Endothelial cell of umbilical vein (primary cell): Measurements from ENCODE around the gene PRM1. TPM values are rescaled to one million over a fixed set of nuclear protein-coding genes. Genes with fewer than 3 reads are reported as not detected.

ENCODE experiments used
- BruUV-seq: library from RNA; stranded (reverse); fragments of 400-500 nt; replicated peaks from 2 replicates; lab custom pipeline; 2021; lab: Mats Ljungman, UMichigan
- CTCF ChIA-PET: fragments of 300-600, 350-600 bp; sonication (Branson Sonifier 250); formaldehyde crosslinking; loops from one replicate; lab custom pipeline; 2021; ENCODE audit warnings: antibody characterized with exemption, inconsistent platforms; lab: Charles Lee
- POLR2A ChIA-PET: fragments of 300-600, 350-600 bp; sonication (Branson Sonifier 250); formaldehyde crosslinking; loops from one replicate; lab custom pipeline; 2021; ENCODE audit warnings: antibody characterized with exemption, inconsistent platforms; lab: Charles Lee
- DNase-seq: peaks from one replicate; pipeline ENCODE4 v3.0.0-alpha.2; 2011; ENCODE audit warnings: low read depth, low spot score
- FAIRE-seq: peaks from 2 replicates; lab custom pipeline; 2011; peaks lifted over from hg19 to GRCh38; lab: Jason Lieb, UNC
- H2AFZ ChIP-seq: 2 replicates; pipeline ENCODE4 v1.6.0; 2012; ENCODE audit warnings: low read depth, low read length, control low read depth, inconsistent platforms
- H3K27ac ChIP-seq: 2 replicates; pipeline ENCODE4 v1.5.1; 2011; ENCODE audit warnings: low read depth, mild to moderate bottlenecking, control low read depth, low read length, moderate library complexity; ENCODE audit not compliant: insufficient read depth
- H3K27me3 ChIP-seq, 2 experiments: 2 replicates each; pipeline versions ENCODE4 v1.6.0 to v1.6.1; 2011; ENCODE audit warnings: low read length in 2 of 2, mixed read lengths in 1 of 2; ENCODE audit not compliant: control insufficient read depth in 2 of 2, insufficient read depth in 2 of 2
- H3K36me3 ChIP-seq, 2 experiments: 2 replicates in 1 of 2; 3 replicates in 1 of 2; pipeline ENCODE4 v1.5.1; 2011; ENCODE audit warnings: low read length in 2 of 2, mild to moderate bottlenecking in 1 of 2, moderate library complexity in 1 of 2; ENCODE audit not compliant: control insufficient read depth in 2 of 2, insufficient read depth in 2 of 2; ENCODE audit errors: extremely low read depth in 1 of 2
- H3K4me1 ChIP-seq: 3 replicates; pipeline ENCODE4 v1.5.1; 2011; ENCODE audit warnings: mild to moderate bottlenecking, low read length; ENCODE audit not compliant: control insufficient read depth, insufficient read depth; ENCODE audit errors: extremely low read depth
- H3K4me2 ChIP-seq: 2 replicates; pipeline ENCODE4 v1.6.1; 2011; ENCODE audit warnings: low read length, control low read depth, mixed read lengths; ENCODE audit not compliant: insufficient read depth
- H3K4me3 ChIP-seq, 3 experiments: fragments of 200-600 bp in 1 of 3; sonication (generic), shearing (Covaris generic) in 1 of 3; replicated peaks in 1 of 3; 2 replicates each; pipeline ENCODE4 v1.5.1; 2011 to 2016; ENCODE audit warnings: control low read depth in 3 of 3, low read length in 3 of 3, mild to moderate bottlenecking in 2 of 3, inconsistent platforms in 1 of 3, low read depth in 1 of 3, moderate library complexity in 1 of 3; ENCODE audit not compliant: insufficient read depth in 1 of 3
- H3K79me2 ChIP-seq: 2 replicates; pipeline ENCODE4 v1.6.0; 2012; ENCODE audit warnings: low read length, inconsistent platforms; ENCODE audit not compliant: control insufficient read depth, insufficient read depth
- H3K9ac ChIP-seq: replicated peaks from 2 replicates; pipeline ENCODE3; 2011; ENCODE audit warnings: low read length, control low read depth; ENCODE audit not compliant: insufficient read depth; ENCODE audit errors: extremely low read depth
- H3K9me1 ChIP-seq: replicated peaks from 3 replicates; pipeline ENCODE4 v1.6.0; 2011; ENCODE audit warnings: mild to moderate bottlenecking, low read length; ENCODE audit not compliant: control insufficient read depth, insufficient read depth; ENCODE audit errors: extremely low read depth
- H3K9me3 ChIP-seq: replicated peaks from 2 replicates; pipeline ENCODE4 v1.5.1; 2012; ENCODE audit warnings: low read length, inconsistent platforms; ENCODE audit not compliant: control insufficient read depth, insufficient read depth
- H4K20me1 ChIP-seq: replicated peaks from 2 replicates; pipeline ENCODE3; 2011; ENCODE audit warnings: mild to moderate bottlenecking, low read length; ENCODE audit not compliant: control insufficient read depth, insufficient read depth; ENCODE audit errors: extremely low read depth
- EZH2 ChIP-seq: IDR thresholded peaks from 2 replicates; pipeline ENCODE4 v1.6.1; 2012; ENCODE audit warnings: borderline replicate concordance, low read depth, mild to moderate bottlenecking, moderate library complexity, low read length, inconsistent platforms; ENCODE audit not compliant: severe bottlenecking
- FOS ChIP-seq: IDR thresholded peaks from 2 replicates; pipeline ENCODE4 v1.6.1; 2011; ENCODE audit warnings: mild to moderate bottlenecking, low read length, moderate library complexity, borderline replicate concordance; ENCODE audit not compliant: insufficient read depth
- MAX ChIP-seq: IDR thresholded peaks from 2 replicates; pipeline ENCODE4 v1.6.1; 2011; ENCODE audit not compliant: insufficient read depth, insufficient read length
- MYC ChIP-seq: IDR thresholded peaks from one replicate; pipeline ENCODE4 v1.6.1; 2011; ENCODE audit warnings: mild to moderate bottlenecking, low read depth, low read length
- POLR2AphosphoS5 ChIP-seq: IDR thresholded peaks from 2 replicates; pipeline ENCODE4 v1.6.1; 2012; ENCODE audit warnings: low read depth, mild to moderate bottlenecking, control low read depth, low read length, moderate library complexity; ENCODE audit not compliant: insufficient read depth
- dilution Hi-C: fragments of 300-500 bp; cut with MboI; formaldehyde crosslinking; loops from one replicate; pipeline ENCODE4 v1.15.0; 2019; ENCODE audit warnings: low sequenced_read_pairs; ENCODE audit not compliant: extremely low pct_ligation_motif_present
- intact Hi-C: fragments of 100-400 bp; cut with micrococcal nuclease; formaldehyde crosslinking; loops from one replicate; pipeline ENCODE4 v1.10.0; 2022
- polyA plus RNA-seq, 4 experiments: library from polyadenylated mRNA; depleted of rRNA in 3 of 4; stranded (reverse) in 3 of 4; unstranded in 1 of 4; fragments of >200 nt; gene quantifications; 2 replicates each; pipeline versions ENCODE4 v1.2.1 to v1.2.3, GENCODE V29; 2011 to 2012; ENCODE audit warnings: missing spikeins in 1 of 4
- total RNA-seq: library from RNA; stranded (reverse); gene quantifications from 2 replicates; pipeline ENCODE4 v1.2.3, GENCODE V29; 2021

PRM1 gene
- total and polyA plus RNA-seq, 2 donors (not counting 3 experiments of a cell fraction or from before 2014, with no cell fraction given) = not detected

GRCh38 chr16:11310997-11311561, 29.9 kb upstream of the PRM1 start:
- TF ChIP-seq MAX = no peak
- no peak for TF ChIP-seq POLR2AphosphoS5
- no peak for TF ChIP-seq MYC
- no peak for TF ChIP-seq FOS
- no peak for TF ChIP-seq EZH2
- H3K9me1 ChIP-seq = no peaks in the 10 kb centered on the region
- dilution Hi-C loops = no loop called here
- peak; percentile 82 for FAIRE-seq
- H3K9me3 ChIP-seq = no peaks in the 10 kb centered on the region
- no peaks in the 10 kb centered on the region for H3K4me1 ChIP-seq
- intact Hi-C loops = loop anchor here (10.0 kb wide), 1 partner anchor 56 kb away; the partner anchor contains the start of gene SOCS1
- peak; percentile 29 for DNase-seq
- no peaks in the 10 kb centered on the region for H4K20me1 ChIP-seq
- ChIA-PET CTCF (interaction anchor here (1.1 to 1.2 kb wide), 2 partner anchors 12 to 55 kb away, joined by 4 read pairs; partner anchors contain the start of gene SOCS1), POLR2A (no interaction called here)
- no peak overlapping the region for H3K4me2 ChIP-seq
- no peaks in the 10 kb centered on the region for H3K27me3 ChIP-seq
- no TSS peak for BruUV-seq
- H3K4me3 ChIP-seq = no peak overlapping the region
- H3K36me3 ChIP-seq = no peaks in the 10 kb centered on the region
- H3K79me2 ChIP-seq = no peaks in the 10 kb centered on the region
- peak overlapping the region; percentile 81 for H2AFZ ChIP-seq
- H3K9ac ChIP-seq = no peak overlapping the region
- H3K27ac ChIP-seq = no peak overlapping the region

GRCh38 chr16:11310634-11310977, 29.5 kb upstream of the PRM1 start:
- Histone ChIP-seq H2AFZ (no peak overlapping the region), H3K27ac (no peak overlapping the region), H3K4me2 (no peak overlapping the region), H3K9me3 (no peaks in the 10 kb centered on the region), H3K79me2 (no peaks in the 10 kb centered on the region), H3K4me3 (no peak overlapping the region), H3K9ac (no peak overlapping the region), H3K4me1 (no peaks in the 10 kb centered on the region), H3K27me3 (no peaks in the 10 kb centered on the region), H3K36me3 (no peaks in the 10 kb centered on the region), H4K20me1 (no peaks in the 10 kb centered on the region), H3K9me1 (no peaks in the 10 kb centered on the region)
- TF ChIP-seq POLR2AphosphoS5 (no peak), MYC (no peak), FOS (no peak), MAX (no peak)
- FAIRE-seq = no peak
- no TSS peak for BruUV-seq
- dilution Hi-C loops (no loop called here), intact Hi-C loops (loop anchor here (10.0 kb wide), 1 partner anchor 56 kb away; the partner anchor contains the start of gene SOCS1)
- ChIA-PET POLR2A (no interaction called here), CTCF (no interaction called here)
- no peak for DNase-seq
